Heart left ventricle (tissue), 13 donors: Measurements from ENCODE around the gene ADRA2B.
A peak's percentile ranks its signal among the peaks of the same experiment; 100 is the strongest.
"Not testable (repeated sequence)": the region's sequence is repeated elsewhere in the genome, so short reads cannot be mapped to it uniquely, and the experiment has no call there.

Experiments used
- CTCF ChIP-seq, 12 donors: fragments of 200-600 bp; sonication (generic) in 4 of 12; IDR thresholded peaks; one replicate each; pipeline versions ENCODE4 v1.5.0 to v1.8.0; 2018 to 2022; ENCODE audit warnings: antibody characterized with exemption in 12 of 12, mild to moderate bottlenecking in 5 of 12
- POLR2A ChIP-seq, 2 donors: fragments of 450-650 bp; IDR thresholded peaks; one replicate each; pipeline ENCODE4 v1.6.1; 2017; ENCODE audit warnings: antibody characterized with exemption in 2 of 2, mild to moderate bottlenecking in 2 of 2, moderate library complexity in 2 of 2
- donor health status: ischemic (EF 13 %, LVEDD 7.1; RV severe dilation, severe dysfunction).
- donor health status: DM: no; HTN: yes; CAD: no.
- donor health status: DM: no; HTN: no; CAD: no.
- donor health status: ischemic (EF 25% LVEDD 6.9; RV normal size, moderate dysfunction).
- donor health status: ischemic (EF 25% LVEDD 5.7; RV mildly dilated, moderate dysfunction).
- donor health status: ischemic (EF 35%, LVEDD 5.7; RV mildly dilated, moderate dysfunction).
- donor health status: nonischemic (EF 11% LVEDD 7.7; RV severe dilation, severe dysfunction).
- donor health status: DM: yes; HTN: yes; CAD: no.
- donor health status: PGD.
- donor health status: ischemic (EF 29% LVEDD 5.4; RV normal size, mild dysfunction).
- donor health status: nonischemic (EF 23%, LVEDD 6.1; RV moderate dilation, normal function).

GRCh38 chr2:96063116-96063899 is 53.1 kb downstream of the ADRA2B start:
- peak; percentile 25 to 68 (median 58) for TF ChIP-seq CTCF (IDR thresholded peaks at IDR 0.05)
- not testable (repeated sequence) for TF ChIP-seq POLR2A (IDR thresholded peaks at IDR 0.05)
